Heart left ventricle (tissue), 16 donors: ENCODE data around the gene ZNF184. TPM values are rescaled to one million over a fixed set of nuclear protein-coding genes. Genes with fewer than 3 reads are reported as not detected.

ENCODE experiments used
- ATAC-seq, 4 donors: fragments of 200-7000 bp; cut with Tn5 transposase; one replicate each; pipeline ENCODE4 v1.9.1; 2020 to 2022; ENCODE audit warnings: moderate library complexity in 4 of 4, mild to moderate bottlenecking in 3 of 4, moderate number of reproducible peaks in 1 of 4
- DNase-seq, 5 donors: peaks; one replicate each; pipeline ENCODE4 v3.0.0-alpha.2; 2020
- H3K27ac ChIP-seq, 12 donors: fragments of 200-600 bp; sonication (generic) in 4 of 12; one replicate each; pipeline versions ENCODE4 v1.5.0 to v1.8.0; 2016 to 2022; ENCODE audit warnings: mild to moderate bottlenecking in 2 of 12
- H3K27me3 ChIP-seq, 9 donors: fragments of 200-600 bp; sonication (generic) in 2 of 9; one replicate each; pipeline versions ENCODE4 v1.5.1 to v1.8.0; 2016 to 2022; ENCODE audit warnings: mild to moderate bottlenecking in 3 of 9
- H3K36me3 ChIP-seq, 9 donors: fragments of 200-600 bp; sonication (generic) in 2 of 9; one replicate each; pipeline versions ENCODE4 v1.5.0 to v1.8.0; 2018 to 2022; ENCODE audit warnings: mild to moderate bottlenecking in 2 of 9
- H3K4me1 ChIP-seq, 12 donors: fragments of 200-600 bp; sonication (generic) in 4 of 12; one replicate each; pipeline versions ENCODE4 v1.5.0 to v1.8.0; 2016 to 2022; ENCODE audit warnings: mild to moderate bottlenecking in 3 of 12
- H3K4me3 ChIP-seq, 12 donors: fragments of 200-600 bp; sonication (generic) in 4 of 12; one replicate each; pipeline versions ENCODE4 v1.5.0 to v1.8.0; 2017 to 2022; ENCODE audit warnings: mild to moderate bottlenecking in 9 of 12, moderate library complexity in 4 of 12
- H3K9me3 ChIP-seq, 12 donors: fragments of 200-600 bp; sonication (generic) in 4 of 12; one replicate each; pipeline versions ENCODE4 v1.5.0 to v1.8.0; 2016 to 2022; ENCODE audit warnings: mild to moderate bottlenecking in 1 of 12
- POLR2A ChIP-seq, 2 donors: fragments of 450-650 bp; IDR thresholded peaks; one replicate each; pipeline ENCODE4 v1.6.1; 2017; ENCODE audit warnings: antibody characterized with exemption in 2 of 2, mild to moderate bottlenecking in 2 of 2, moderate library complexity in 2 of 2
- WGBS, 4 donors: extraction: QIAGEN DNeasy Blood & Tissue Kit in 2 of 4; methylation state at CpG; one replicate each; pipeline versions ENCODE4 v1.1.5 to v1.1.7; 2013 to 2018; 5-methylcytosine and 5-hydroxymethylcytosine counted together
- intact Hi-C, 10 donors: fragments of 100-400 bp; cut with DNase I; formaldehyde crosslinking; loops; one replicate each; pipeline versions ENCODE4 v1.11.1 to v1.14.2; 2022
- polyA plus RNA-seq, 2 donors: library from polyadenylated mRNA; stranded (reverse); fragments of 200-250 nt; gene quantifications; one replicate each; pipeline ENCODE4 v1.2.3, GENCODE V29; 2013
- total RNA-seq, 9 donors: library from RNA; depleted of rRNA in 2 of 9; stranded (reverse); fragments of >200 nt in 2 of 9; fragmentation: NEBNext Ultra II Directional in 3 of 9; extraction: Animal tissue kit (Norgen Biotek cat#: 25700) in 3 of 9; gene quantifications; one replicate each; pipeline versions ENCODE4 v1.1.0 to v1.2.4, GENCODE V29; 2016 to 2023
- TF ChIP-seq, protein P1 (sequence below), 12 donors: fragments of 200-600 bp; sonication (generic) in 4 of 12; IDR thresholded peaks; one replicate each; pipeline versions ENCODE4 v1.5.0 to v1.8.0; 2018 to 2022; ENCODE audit warnings: antibody characterized with exemption in 12 of 12, mild to moderate bottlenecking in 5 of 12
- donor health status: ischemic (EF 13 %, LVEDD 7.1; RV severe dilation, severe dysfunction).
- donor health status: healthy with polysubstance abuse.
- donor health status: DM: no; HTN: yes; CAD: no.
- donor health status: DM: no; HTN: no; CAD: no.
- donor health status: ischemic (EF 25% LVEDD 6.9; RV normal size, moderate dysfunction).
- donor health status: ischemic (EF 25% LVEDD 5.7; RV mildly dilated, moderate dysfunction).
- donor health status: healthy.
- donor health status: DM: yes; HTN: yes; CAD: no.
- donor health status: ischemic (EF 35%, LVEDD 5.7; RV mildly dilated, moderate dysfunction).
- donor health status: nonischemic (EF 11% LVEDD 7.7; RV severe dilation, severe dysfunction).
- donor health status: DM: yes; HTN: yes; CAD: no.
- donor health status: PGD.
- donor health status: ischemic (EF 29% LVEDD 5.4; RV normal size, mild dysfunction).
- donor health status: nonischemic (EF 23%, LVEDD 6.1; RV moderate dilation, normal function).

The ZNF184 gene
- total and polyA plus RNA-seq, 11 donors = 0.99 to 6.5 (median 3.7) TPM

DNA sequence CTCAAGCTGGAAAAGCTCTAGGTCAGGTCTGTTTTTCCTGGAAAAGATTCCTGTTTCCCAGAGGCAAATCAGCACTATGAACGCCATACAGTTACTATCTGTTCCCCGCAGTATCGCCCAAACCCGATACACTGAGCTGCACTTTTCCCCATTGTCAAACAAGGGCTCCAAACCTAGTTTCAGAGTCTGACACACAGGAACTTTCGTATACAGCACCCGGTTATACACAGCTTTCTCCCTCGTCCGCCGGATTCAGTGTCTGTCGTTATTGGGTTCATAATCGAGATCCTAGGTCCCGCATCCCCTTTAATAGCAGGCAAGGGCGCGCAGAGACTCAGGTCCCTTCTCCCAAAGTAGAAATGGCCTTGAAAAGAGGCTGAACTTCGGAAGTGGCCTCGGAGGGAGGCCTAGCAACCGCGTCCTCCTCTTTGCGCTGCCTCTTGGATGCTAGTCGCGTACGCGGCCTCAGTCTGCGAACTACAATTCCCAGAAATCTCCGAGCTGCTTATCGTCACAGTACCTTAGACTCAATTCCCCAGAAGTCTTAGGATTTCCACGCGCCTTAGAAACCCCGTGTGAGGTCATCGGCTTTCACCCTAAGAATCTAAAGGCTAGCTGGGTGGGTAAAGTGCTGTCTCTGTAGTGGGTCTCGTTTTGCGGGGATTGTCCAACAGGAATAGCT, 50.1 kb downstream of the ZNF184 start:
- intact Hi-C loops = no loop called here
- ATAC-seq = no peak
- WGBS, 4 donors = 50 to 57% (median 52%) methylated on average over 32 of the region's 32 CpGs

DNA sequence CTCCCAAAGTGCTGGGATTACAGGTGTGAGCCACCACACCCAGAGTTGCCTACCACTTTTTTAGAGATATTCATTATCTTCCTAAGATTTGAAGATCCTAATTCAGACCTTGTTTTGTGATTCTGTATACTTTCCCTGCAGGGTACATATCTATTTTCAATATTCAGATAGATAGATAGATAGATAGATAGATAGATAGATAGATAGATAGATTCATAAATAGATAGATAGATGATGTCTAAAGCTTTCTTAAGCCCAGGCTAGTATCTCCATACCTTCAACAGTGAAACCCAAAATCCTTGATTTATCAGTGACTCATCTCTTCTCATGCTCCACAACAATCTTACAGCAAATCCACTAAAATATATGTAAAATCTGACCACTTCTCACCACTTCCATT, 53.5 kb downstream of the ZNF184 start:
- Histone ChIP-seq H3K4me1 (no peaks in the 10 kb centered on the region), H3K9me3 (peaks cover 0 to 4% (median 0%) of the 10 kb centered on the region in 12 donors), H3K27me3 (peaks cover 0 to 11% (median 0%) of the 10 kb centered on the region in 9 donors), H3K4me3 (no peak overlapping the region), H3K36me3 (no peaks in the 10 kb centered on the region), H3K27ac (no peak overlapping the region)
- intact Hi-C loops = no loop called here
- TF ChIP-seq, protein P1, sequence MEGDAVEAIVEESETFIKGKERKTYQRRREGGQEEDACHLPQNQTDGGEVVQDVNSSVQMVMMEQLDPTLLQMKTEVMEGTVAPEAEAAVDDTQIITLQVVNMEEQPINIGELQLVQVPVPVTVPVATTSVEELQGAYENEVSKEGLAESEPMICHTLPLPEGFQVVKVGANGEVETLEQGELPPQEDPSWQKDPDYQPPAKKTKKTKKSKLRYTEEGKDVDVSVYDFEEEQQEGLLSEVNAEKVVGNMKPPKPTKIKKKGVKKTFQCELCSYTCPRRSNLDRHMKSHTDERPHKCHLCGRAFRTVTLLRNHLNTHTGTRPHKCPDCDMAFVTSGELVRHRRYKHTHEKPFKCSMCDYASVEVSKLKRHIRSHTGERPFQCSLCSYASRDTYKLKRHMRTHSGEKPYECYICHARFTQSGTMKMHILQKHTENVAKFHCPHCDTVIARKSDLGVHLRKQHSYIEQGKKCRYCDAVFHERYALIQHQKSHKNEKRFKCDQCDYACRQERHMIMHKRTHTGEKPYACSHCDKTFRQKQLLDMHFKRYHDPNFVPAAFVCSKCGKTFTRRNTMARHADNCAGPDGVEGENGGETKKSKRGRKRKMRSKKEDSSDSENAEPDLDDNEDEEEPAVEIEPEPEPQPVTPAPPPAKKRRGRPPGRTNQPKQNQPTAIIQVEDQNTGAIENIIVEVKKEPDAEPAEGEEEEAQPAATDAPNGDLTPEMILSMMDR (IDR thresholded peaks at IDR 0.05) = no peak
- TF ChIP-seq POLR2A (IDR thresholded peaks at IDR 0.05) = no peak
- no peak for ATAC-seq
- DNase-seq = no peak

More for the DNA sequence above, 50.1 kb downstream of the ZNF184 start:
- no peak for DNase-seq
- H3K27me3 ChIP-seq = peaks cover 0 to 11% (median 0%) of the 10 kb centered on the region in 9 donors
- H3K9me3 ChIP-seq = peaks cover 0 to 4% (median 0%) of the 10 kb centered on the region in 12 donors
- no peaks in the 10 kb centered on the region for H3K36me3 ChIP-seq
- H3K4me3 ChIP-seq = peak overlapping the region in 2 of 12 donors; percentile 3 to 23
- no peak for TF ChIP-seq POLR2A (IDR thresholded peaks at IDR 0.05)
- TF ChIP-seq, protein P1 (IDR thresholded peaks at IDR 0.05) = no peak
- H3K4me1 ChIP-seq = no peaks in the 10 kb centered on the region
- H3K27ac ChIP-seq = no peak overlapping the region

DNA sequence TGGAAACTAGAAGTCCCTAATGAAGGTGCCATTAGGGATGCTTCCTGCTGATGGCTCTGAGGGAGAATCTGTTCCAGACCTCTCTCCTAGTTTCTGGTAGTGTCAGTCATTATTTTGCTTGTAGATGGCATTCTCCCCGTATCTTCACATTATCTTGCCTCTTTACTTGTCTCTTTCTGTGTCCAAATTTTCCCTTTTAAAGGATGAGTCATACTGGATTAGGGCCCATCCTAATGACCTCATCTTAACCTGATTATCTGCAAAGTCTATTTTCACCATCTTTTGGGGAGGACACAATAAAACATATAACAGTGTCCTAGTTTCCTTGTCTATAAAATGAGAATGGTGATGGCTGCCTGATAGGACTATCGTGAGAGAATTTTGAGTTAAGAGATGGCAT, 57.0 kb downstream of the ZNF184 start:
- no peak overlapping the region for H3K27ac ChIP-seq
- H3K9me3 ChIP-seq = peaks cover 0 to 4% (median 0%) of the 10 kb centered on the region in 12 donors
- no peak for DNase-seq
- no peaks in the 10 kb centered on the region for H3K4me1 ChIP-seq
- H3K27me3 ChIP-seq = peaks cover 0 to 5% (median 0%) of the 10 kb centered on the region in 9 donors
- intact Hi-C loops = no loop called here
- no peak overlapping the region for H3K4me3 ChIP-seq
- no peaks in the 10 kb centered on the region for H3K36me3 ChIP-seq
- no peak for ATAC-seq
- TF ChIP-seq POLR2A (IDR thresholded peaks at IDR 0.05) = no peak
- TF ChIP-seq, protein P1 (IDR thresholded peaks at IDR 0.05) = no peak
- 76 to 90% (median 80%) methylated on average over 2 of the region's 2 CpGs for WGBS, 4 donors

DNA sequence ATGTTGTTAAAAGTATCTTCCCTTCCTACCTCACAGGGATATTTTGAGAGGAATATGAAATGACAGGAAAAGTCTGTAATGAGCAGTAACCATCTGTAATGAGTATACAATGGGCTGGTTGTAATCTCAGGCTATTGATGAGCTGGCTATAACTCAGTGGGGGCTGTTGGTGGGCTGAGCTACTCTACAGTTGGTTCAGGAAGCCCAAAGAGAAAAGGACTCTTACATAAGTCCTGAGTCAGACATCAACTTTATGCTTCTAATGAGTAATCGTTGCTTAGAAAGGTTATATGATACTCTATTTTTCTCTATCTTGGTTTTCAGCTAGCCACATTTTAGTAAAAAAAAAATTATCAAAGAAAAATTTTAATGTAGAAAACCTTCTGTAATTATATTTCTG, 57.9 kb downstream of the ZNF184 start:
- Histone ChIP-seq H3K4me1 (no peaks in the 10 kb centered on the region), H3K4me3 (no peak overlapping the region), H3K27ac (no peak overlapping the region), H3K36me3 (no peaks in the 10 kb centered on the region), H3K9me3 (peaks cover 0 to 4% (median 0%) of the 10 kb centered on the region in 12 donors), H3K27me3 (peaks cover 0 to 3% (median 0%) of the 10 kb centered on the region in 9 donors)
- intact Hi-C loops = no loop called here
- ATAC-seq (no peak), DNase-seq (no peak)
- WGBS, 4 donors = 83 to 92% (median 88%) methylated on average over 1 of the region's 1 CpG
- TF ChIP-seq, protein P1 (IDR thresholded peaks at IDR 0.05) = no peak
- no peak for TF ChIP-seq POLR2A (IDR thresholded peaks at IDR 0.05)
